SK-N-SH treated with all-trans-retinoic acid at 6 μM for 48 hours (cell line): ENCODE data around the gene PSMC3.

Source experiments
- ESRRG ChIP-seq: fragments of 250-450 bp; sonication (Bioruptor Pico); IDR thresholded peaks from 2 replicates; pipeline ENCODE4 v1.6.1; 2021; ENCODE audit warnings: mild to moderate bottlenecking
- OSR1 ChIP-seq: fragments of 250-450 bp; sonication (Bioruptor Pico); IDR thresholded peaks from 2 replicates; pipeline ENCODE4 v1.8.0; 2022; ENCODE audit warnings: moderate library complexity, mild to moderate bottlenecking, inconsistent platforms
- PATZ1 ChIP-seq: fragments of 250-450 bp; sonication (Bioruptor Pico); IDR thresholded peaks from 2 replicates; pipeline ENCODE4 v1.8.0; 2020; ENCODE audit warnings: mild to moderate bottlenecking, moderate library complexity, borderline replicate concordance
- POU6F1 ChIP-seq: fragments of 250-450 bp; sonication (Bioruptor Pico); IDR thresholded peaks from 2 replicates; pipeline ENCODE4 v1.8.0; 2021; ENCODE audit warnings: low read depth, mild to moderate bottlenecking, moderate library complexity, borderline replicate concordance
- PPARA ChIP-seq: fragments of 250-450 bp; sonication (Bioruptor Pico); IDR thresholded peaks from 2 replicates; pipeline ENCODE4 v1.5.0; 2020; ENCODE audit warnings: mild to moderate bottlenecking, borderline replicate concordance
- RARB ChIP-seq: fragments of 250-450 bp; sonication (Bioruptor Pico); IDR thresholded peaks from 2 replicates; pipeline ENCODE4 v1.8.0; 2021; ENCODE audit warnings: mild to moderate bottlenecking, moderate library complexity
- SNAI2 ChIP-seq: fragments of 250-450 bp; sonication (Bioruptor Pico); IDR thresholded peaks from 2 replicates; pipeline ENCODE4 v1.5.0; 2020; ENCODE audit warnings: mild to moderate bottlenecking, moderate library complexity
- TCF4 ChIP-seq: fragments of 250-450 bp; sonication (Bioruptor Pico); IDR thresholded peaks from 2 replicates; pipeline ENCODE4 v1.8.0; 2021; ENCODE audit warnings: mild to moderate bottlenecking, moderate library complexity, borderline replicate concordance
- TSHZ2 ChIP-seq: fragments of 250-450 bp; sonication (Bioruptor Pico); IDR thresholded peaks from 2 replicates; pipeline ENCODE4 v1.5.0; 2020; ENCODE audit warnings: mild to moderate bottlenecking, moderate library complexity
- ZC3H10 ChIP-seq: fragments of 250-450 bp; sonication (Bioruptor Pico); IDR thresholded peaks from 2 replicates; pipeline ENCODE4 v1.5.1; 2021; ENCODE audit warnings: mild to moderate bottlenecking, moderate library complexity
- ZFP30 ChIP-seq: fragments of 450-650 bp; formaldehyde crosslinking; IDR thresholded peaks from 2 replicates; pipeline ENCODE4 v1.5.0; 2022; ENCODE audit warnings: mild to moderate bottlenecking, moderate library complexity
- ZNF70 ChIP-seq: fragments of 450-650 bp; formaldehyde crosslinking; IDR thresholded peaks from 2 replicates; pipeline ENCODE4 v1.5.0; 2020; ENCODE audit warnings: mild to moderate bottlenecking, moderate library complexity
- TF ChIP-seq, protein P1 (sequence below): fragments of 250-450 bp; sonication (Bioruptor Pico); IDR thresholded peaks from 2 replicates; pipeline ENCODE4 v1.5.1; 2020; ENCODE audit warnings: low read depth, mild to moderate bottlenecking, moderate library complexity

DNA sequence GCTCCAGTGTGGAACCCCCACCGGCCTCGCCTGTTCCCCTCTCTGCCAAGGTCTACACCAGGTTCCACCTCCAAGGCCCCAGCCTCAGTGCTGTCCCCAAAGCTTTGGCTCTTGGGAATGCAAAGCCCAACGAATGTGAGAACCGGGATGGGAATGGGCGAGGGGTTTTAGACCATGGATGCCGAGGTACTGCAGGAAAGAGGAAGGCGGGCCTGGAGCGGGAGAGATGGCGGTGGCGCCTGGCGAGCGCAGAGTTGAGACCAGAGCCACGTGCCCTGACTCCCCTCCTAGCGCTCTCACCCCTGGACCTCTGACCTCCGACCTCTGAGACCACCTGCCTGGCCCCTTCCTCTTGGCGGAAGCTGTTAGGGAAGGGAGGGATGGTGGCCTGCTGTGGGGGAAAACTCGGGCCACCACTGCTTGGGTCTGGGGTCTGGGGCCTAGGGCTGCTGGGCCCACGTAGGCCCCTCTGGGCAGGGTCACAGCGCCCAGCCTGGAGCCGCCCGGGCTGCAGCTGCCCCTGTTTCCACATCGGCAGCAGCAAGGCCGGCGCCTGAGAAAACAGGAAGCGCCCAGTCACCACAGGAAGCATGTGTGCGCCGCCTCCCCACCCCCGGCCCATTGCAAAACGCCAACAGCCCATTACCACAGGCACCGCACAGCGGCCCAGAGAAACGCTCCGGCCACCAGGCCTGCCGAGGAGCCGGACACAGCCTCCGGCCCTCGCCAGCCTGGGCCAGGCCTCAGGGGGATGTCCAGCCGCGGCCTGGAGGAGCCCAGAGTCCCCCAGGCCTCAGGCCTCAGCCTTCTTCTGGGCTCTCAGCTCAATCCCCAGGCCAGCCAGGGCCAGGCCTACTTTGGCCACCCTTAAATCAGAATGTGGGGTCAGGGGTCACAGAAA, 31.7 kb downstream of the PSMC3 start:
- TF ChIP-seq RARB (CRISPR knock-in tag): no peak
- no peak for TF ChIP-seq PATZ1 (CRISPR knock-in tag)
- TF ChIP-seq, protein P1, sequence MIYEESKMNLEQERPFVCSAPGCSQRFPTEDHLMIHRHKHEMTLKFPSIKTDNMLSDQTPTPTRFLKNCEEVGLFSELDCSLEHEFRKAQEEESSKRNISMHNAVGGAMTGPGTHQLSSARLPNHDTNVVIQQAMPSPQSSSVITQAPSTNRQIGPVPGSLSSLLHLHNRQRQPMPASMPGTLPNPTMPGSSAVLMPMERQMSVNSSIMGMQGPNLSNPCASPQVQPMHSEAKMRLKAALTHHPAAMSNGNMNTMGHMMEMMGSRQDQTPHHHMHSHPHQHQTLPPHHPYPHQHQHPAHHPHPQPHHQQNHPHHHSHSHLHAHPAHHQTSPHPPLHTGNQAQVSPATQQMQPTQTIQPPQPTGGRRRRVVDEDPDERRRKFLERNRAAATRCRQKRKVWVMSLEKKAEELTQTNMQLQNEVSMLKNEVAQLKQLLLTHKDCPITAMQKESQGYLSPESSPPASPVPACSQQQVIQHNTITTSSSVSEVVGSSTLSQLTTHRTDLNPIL (CRISPR knock-in tag): no peak
- TF ChIP-seq SNAI2 (CRISPR knock-in tag): no peak
- no peak for TF ChIP-seq TSHZ2
- no peak for TF ChIP-seq ZNF70 (CRISPR knock-in tag)
- TF ChIP-seq OSR1 (CRISPR knock-in tag): no peak
- no peak for TF ChIP-seq ZC3H10
- no peak for TF ChIP-seq PPARA (CRISPR knock-in tag)
- no peak for TF ChIP-seq TCF4 (CRISPR knock-in tag)
- TF ChIP-seq POU6F1 (CRISPR knock-in tag): no peak
- no peak for TF ChIP-seq ESRRG (CRISPR knock-in tag)
- no peak for TF ChIP-seq ZFP30 (CRISPR knock-in tag)
